Measurements from ENCODE around the gene HIVEP2.

HIVEP2 gene

GRCh38 chr6:142804490-142804889 lies 140.5 kb downstream of the HIVEP2 start:
- peaks cover 47% of the 10 kb centered on the region for H3K36me3 Mint-ChIP-seq
- H3K9me3 Mint-ChIP-seq = peaks cover 2% of the 10 kb centered on the region
- no peaks in the 10 kb centered on the region for H3K27me3 Mint-ChIP-seq
- CTCF ChIA-PET = no interaction called here
- H3K4me1 Mint-ChIP-seq = peaks cover 18% of the 10 kb centered on the region
- H3K27ac Mint-ChIP-seq = no peak overlapping the region
- DNase-seq = no peak
- no peak overlapping the region for H3K4me3 Mint-ChIP-seq

GRCh38 chr6:142803495-142804058 lies 141.4 kb downstream of the HIVEP2 start:
- peaks cover 2% of the 10 kb centered on the region for H3K9me3 Mint-ChIP-seq
- peaks cover 18% of the 10 kb centered on the region for H3K4me1 Mint-ChIP-seq
- no peaks in the 10 kb centered on the region for H3K27me3 Mint-ChIP-seq
- H3K27ac Mint-ChIP-seq = peak overlapping the region; percentile 38
- CTCF ChIA-PET = interaction anchor here (1.0 kb wide), 1 partner anchor 20 kb away, joined by 4 read pairs; no protein-coding TSS in a partner anchor
- H3K36me3 Mint-ChIP-seq = peaks cover 40% of the 10 kb centered on the region
- no peak overlapping the region for H3K4me3 Mint-ChIP-seq
- no peak for DNase-seq

GRCh38 chr6:142803032-142803431 lies 141.9 kb downstream of the HIVEP2 start:
- Mint-ChIP-seq H3K9me3 (peaks cover 2% of the 10 kb centered on the region), H3K27ac (no peak overlapping the region)
- CTCF ChIA-PET = interaction anchor here (0.7 to 1.0 kb wide), 2 partner anchors 19 to 261 kb away, joined by 4 to 5 read pairs; no protein-coding TSS in a partner anchor

GRCh38 chr6:142802124-142802523 lies 142.9 kb downstream of the HIVEP2 start:
- Mint-ChIP-seq H3K4me3 (no peak overlapping the region), H3K4me1 (peaks cover 22% of the 10 kb centered on the region), H3K9me3 (no peaks in the 10 kb centered on the region), H3K27me3 (no peaks in the 10 kb centered on the region), H3K27ac (no peak overlapping the region), H3K36me3 (peaks cover 34% of the 10 kb centered on the region)
- CTCF ChIA-PET = interaction anchor here (0.7 kb wide), 1 partner anchor 262 kb away, joined by 5 read pairs; no protein-coding TSS in a partner anchor
- no peak for DNase-seq

More at GRCh38 chr6:142803032-142803431, 141.9 kb downstream of the HIVEP2 start:
- Mint-ChIP-seq H3K27me3 (no peaks in the 10 kb centered on the region), H3K36me3 (peaks cover 39% of the 10 kb centered on the region), H3K4me3 (no peak overlapping the region), H3K4me1 (peaks cover 23% of the 10 kb centered on the region)
- DNase-seq = no peak

- no peak overlapping the region for H3K4me3 Mint-ChIP-seq
- H3K36me3 Mint-ChIP-seq = peaks cover 27% of the 10 kb centered on the region
- DNase-seq = no peak
- no peaks in the 10 kb centered on the region for H3K9me3 Mint-ChIP-seq
- CTCF ChIA-PET = interaction anchor here (0.6 kb wide), 1 partner anchor 692 kb away, joined by 3 read pairs; no protein-coding TSS in a partner anchor
- no peaks in the 10 kb centered on the region for H3K27me3 Mint-ChIP-seq
- no peak overlapping the region for H3K27ac Mint-ChIP-seq
- peaks cover 28% of the 10 kb centered on the region for H3K4me1 Mint-ChIP-seq
These were observed 144.7 kb downstream of the HIVEP2 start for GRCh38 chr6:142800240-142800639.

- Mint-ChIP-seq H3K27me3 (no peaks in the 10 kb centered on the region), H3K36me3 (peaks cover 24% of the 10 kb centered on the region), H3K27ac (no peak overlapping the region), H3K9me3 (no peaks in the 10 kb centered on the region), H3K4me3 (no peak overlapping the region), H3K4me1 (peaks cover 28% of the 10 kb centered on the region)
- CTCF ChIA-PET = interaction anchor here (0.6 kb wide), 1 partner anchor 693 kb away, joined by 3 read pairs; no protein-coding TSS in a partner anchor
- DNase-seq = no peak
These were observed 145.3 kb downstream of the HIVEP2 start for GRCh38 chr6:142799639-142800038.

GRCh38 chr6:142797159-142797558 lies 147.8 kb downstream of the HIVEP2 start:
- Mint-ChIP-seq H3K9me3 (no peaks in the 10 kb centered on the region), H3K27ac (no peak overlapping the region), H3K4me3 (no peak overlapping the region), H3K36me3 (peaks cover 22% of the 10 kb centered on the region), H3K4me1 (peaks cover 21% of the 10 kb centered on the region), H3K27me3 (no peaks in the 10 kb centered on the region)
- CTCF ChIA-PET = interaction anchor here (0.9 kb wide), 1 partner anchor 21 kb away, joined by 3 read pairs; no protein-coding TSS in a partner anchor
- DNase-seq = no peak

GRCh38 chr6:142796571-142796970 lies 148.4 kb downstream of the HIVEP2 start:
- H3K4me1 Mint-ChIP-seq = peaks cover 16% of the 10 kb centered on the region
- CTCF ChIA-PET = interaction anchor here (0.9 to 1.3 kb wide), 2 partner anchors 20 to 46 kb away, joined by 3 to 5 read pairs; no protein-coding TSS in a partner anchor

GRCh38 chr6:142796024-142796423 lies 149.0 kb downstream of the HIVEP2 start:
- no peaks in the 10 kb centered on the region for H3K9me3 Mint-ChIP-seq
- no peak overlapping the region for H3K27ac Mint-ChIP-seq
- no peaks in the 10 kb centered on the region for H3K27me3 Mint-ChIP-seq
- CTCF ChIA-PET = interaction anchor here (1.1 to 1.3 kb wide), 2 partner anchors 47 to 321 kb away, joined by 3 to 5 read pairs; no protein-coding TSS in a partner anchor
- peaks cover 15% of the 10 kb centered on the region for H3K4me1 Mint-ChIP-seq
- no peak for DNase-seq
- no peak overlapping the region for H3K4me3 Mint-ChIP-seq
- H3K36me3 Mint-ChIP-seq = peaks cover 17% of the 10 kb centered on the region

More at GRCh38 chr6:142796571-142796970, 148.4 kb downstream of the HIVEP2 start:
- Mint-ChIP-seq H3K27ac (no peak overlapping the region), H3K4me3 (no peak overlapping the region), H3K27me3 (no peaks in the 10 kb centered on the region), H3K36me3 (peaks cover 20% of the 10 kb centered on the region), H3K9me3 (no peaks in the 10 kb centered on the region)
- no peak for DNase-seq

GRCh38 chr6:142794424-142794823 lies 150.6 kb downstream of the HIVEP2 start:
- CTCF ChIA-PET = no interaction called here
- no peaks in the 10 kb centered on the region for H3K27me3 Mint-ChIP-seq
- H3K9me3 Mint-ChIP-seq = no peaks in the 10 kb centered on the region
- H3K36me3 Mint-ChIP-seq = peaks cover 14% of the 10 kb centered on the region
- peaks cover 13% of the 10 kb centered on the region for H3K4me1 Mint-ChIP-seq
- H3K4me3 Mint-ChIP-seq = no peak overlapping the region
- DNase-seq = no peak
- no peak overlapping the region for H3K27ac Mint-ChIP-seq

- no peak overlapping the region for H3K27ac Mint-ChIP-seq
These were observed 154.7 kb downstream of the HIVEP2 start for GRCh38 chr6:142790257-142790656.

GRCh38 chr6:142787422-142787821 lies 157.6 kb downstream of the HIVEP2 start:
- no peak for DNase-seq
- Mint-ChIP-seq H3K9me3 (no peaks in the 10 kb centered on the region), H3K36me3 (peaks cover 25% of the 10 kb centered on the region), H3K27ac (no peak overlapping the region), H3K4me3 (no peak overlapping the region), H3K27me3 (no peaks in the 10 kb centered on the region), H3K4me1 (peaks cover 20% of the 10 kb centered on the region)
- CTCF ChIA-PET = interaction anchor here (1.2 kb wide), 1 partner anchor 13 kb away, joined by 3 read pairs; no protein-coding TSS in a partner anchor

More at GRCh38 chr6:142790257-142790656, 154.7 kb downstream of the HIVEP2 start:
- DNase-seq = no peak
- CTCF ChIA-PET = no interaction called here
- Mint-ChIP-seq H3K4me1 (peaks cover 7% of the 10 kb centered on the region), H3K9me3 (no peaks in the 10 kb centered on the region), H3K36me3 (peaks cover 26% of the 10 kb centered on the region), H3K27me3 (no peaks in the 10 kb centered on the region), H3K4me3 (no peak overlapping the region)

GRCh38 chr6:142786476-142786875 lies 158.5 kb downstream of the HIVEP2 start:
- peaks cover 23% of the 10 kb centered on the region for H3K4me1 Mint-ChIP-seq

GRCh38 chr6:142784344-142784743 lies 160.6 kb downstream of the HIVEP2 start:
- Mint-ChIP-seq H3K27ac (no peak overlapping the region), H3K27me3 (no peaks in the 10 kb centered on the region), H3K36me3 (peaks cover 28% of the 10 kb centered on the region), H3K4me3 (no peak overlapping the region), H3K4me1 (peaks cover 27% of the 10 kb centered on the region), H3K9me3 (no peaks in the 10 kb centered on the region)
- CTCF ChIA-PET = no interaction called here
- no peak for DNase-seq

More at GRCh38 chr6:142786476-142786875, 158.5 kb downstream of the HIVEP2 start:
- H3K4me3 Mint-ChIP-seq = no peak overlapping the region
- DNase-seq = no peak
- no peaks in the 10 kb centered on the region for H3K27me3 Mint-ChIP-seq
- no peaks in the 10 kb centered on the region for H3K9me3 Mint-ChIP-seq
- CTCF ChIA-PET = no interaction called here
- H3K36me3 Mint-ChIP-seq = peaks cover 22% of the 10 kb centered on the region
- no peak overlapping the region for H3K27ac Mint-ChIP-seq

- no peak overlapping the region for H3K4me3 Mint-ChIP-seq
- H3K27ac Mint-ChIP-seq = no peak overlapping the region
- H3K27me3 Mint-ChIP-seq = no peaks in the 10 kb centered on the region
- H3K9me3 Mint-ChIP-seq = no peaks in the 10 kb centered on the region
- CTCF ChIA-PET = interaction anchor here (0.8 kb wide), 1 partner anchor 20 kb away, joined by 4 read pairs; no protein-coding TSS in a partner anchor
- peaks cover 27% of the 10 kb centered on the region for H3K4me1 Mint-ChIP-seq
- H3K36me3 Mint-ChIP-seq = peaks cover 27% of the 10 kb centered on the region
- DNase-seq = no peak
These were observed 161.5 kb downstream of the HIVEP2 start for GRCh38 chr6:142783499-142783898.
